ENCODE data around the gene ERICH2.

Gene ERICH2

DNA sequence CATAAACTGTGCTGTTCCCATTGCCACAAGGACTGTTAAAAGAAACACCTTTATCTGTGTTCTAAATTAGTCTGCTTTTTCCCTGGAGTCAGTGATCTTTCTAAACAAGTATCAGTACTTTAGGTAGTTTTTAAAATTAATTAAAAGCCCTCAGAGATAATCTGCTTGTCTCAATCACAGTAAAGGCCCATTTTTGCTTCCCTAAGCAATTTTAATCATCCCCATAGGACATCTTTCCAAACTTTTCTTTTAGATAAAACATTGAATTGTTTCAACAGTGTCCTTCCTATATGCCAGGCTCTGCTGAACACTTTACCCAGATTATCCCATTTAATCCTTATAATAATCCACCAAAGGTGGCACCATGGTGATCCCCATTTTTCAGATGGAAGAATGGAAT is 3.9 kb downstream of the ERICH2 start:
- TF ChIP-seq EZH2 (optimal IDR thresholded peaks at IDR 0.05; ENCODE audit: low read depth, low read length) (no peak), EZH2phosphoT487 (IDR thresholded peaks at IDR 0.05; ENCODE audit: low read length) (no peak)
- TF ChIP-seq, protein P1, sequence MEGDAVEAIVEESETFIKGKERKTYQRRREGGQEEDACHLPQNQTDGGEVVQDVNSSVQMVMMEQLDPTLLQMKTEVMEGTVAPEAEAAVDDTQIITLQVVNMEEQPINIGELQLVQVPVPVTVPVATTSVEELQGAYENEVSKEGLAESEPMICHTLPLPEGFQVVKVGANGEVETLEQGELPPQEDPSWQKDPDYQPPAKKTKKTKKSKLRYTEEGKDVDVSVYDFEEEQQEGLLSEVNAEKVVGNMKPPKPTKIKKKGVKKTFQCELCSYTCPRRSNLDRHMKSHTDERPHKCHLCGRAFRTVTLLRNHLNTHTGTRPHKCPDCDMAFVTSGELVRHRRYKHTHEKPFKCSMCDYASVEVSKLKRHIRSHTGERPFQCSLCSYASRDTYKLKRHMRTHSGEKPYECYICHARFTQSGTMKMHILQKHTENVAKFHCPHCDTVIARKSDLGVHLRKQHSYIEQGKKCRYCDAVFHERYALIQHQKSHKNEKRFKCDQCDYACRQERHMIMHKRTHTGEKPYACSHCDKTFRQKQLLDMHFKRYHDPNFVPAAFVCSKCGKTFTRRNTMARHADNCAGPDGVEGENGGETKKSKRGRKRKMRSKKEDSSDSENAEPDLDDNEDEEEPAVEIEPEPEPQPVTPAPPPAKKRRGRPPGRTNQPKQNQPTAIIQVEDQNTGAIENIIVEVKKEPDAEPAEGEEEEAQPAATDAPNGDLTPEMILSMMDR (IDR thresholded peaks at IDR 0.05; ENCODE audit: low read length): no peak
- Histone ChIP-seq H3K9me3 (replicated peaks; ENCODE audit: insufficient read depth, low read length) (no peaks in the 10 kb centered on the region), H3K36me3 (replicated peaks; ENCODE audit: insufficient read depth, low read length) (no peaks in the 10 kb centered on the region), H3K4me2 (ENCODE audit: low read depth, low read length) (no peak overlapping the region), H2AFZ (ENCODE audit: low read length) (no peak overlapping the region), H3K27me3 (replicated peaks; ENCODE audit: insufficient read depth, low read length) (peaks cover 11% of the 10 kb centered on the region), H3K4me1 (ENCODE audit: low read length) (peaks cover 6% of the 10 kb centered on the region; the same call in 1 of the 2 replicates), H3K4me3 (ENCODE audit: low read length) (no peak overlapping the region), H3K79me2 (ENCODE audit: low read length) (no peaks in the 10 kb centered on the region), H4K20me1 (ENCODE audit: insufficient read depth, low read length) (no peaks in the 10 kb centered on the region), H3F3A (ENCODE audit: insufficient read depth, low read length) (no peaks in the 10 kb centered on the region), H3K9me2 (replicated peaks; ENCODE audit: insufficient read depth, low read length) (no peaks in the 10 kb centered on the region), H3K27ac (ENCODE audit: low read length) (no peak overlapping the region), H3K9ac (ENCODE audit: low read length) (no peak overlapping the region)
- no peak for DNase-seq

DNA sequence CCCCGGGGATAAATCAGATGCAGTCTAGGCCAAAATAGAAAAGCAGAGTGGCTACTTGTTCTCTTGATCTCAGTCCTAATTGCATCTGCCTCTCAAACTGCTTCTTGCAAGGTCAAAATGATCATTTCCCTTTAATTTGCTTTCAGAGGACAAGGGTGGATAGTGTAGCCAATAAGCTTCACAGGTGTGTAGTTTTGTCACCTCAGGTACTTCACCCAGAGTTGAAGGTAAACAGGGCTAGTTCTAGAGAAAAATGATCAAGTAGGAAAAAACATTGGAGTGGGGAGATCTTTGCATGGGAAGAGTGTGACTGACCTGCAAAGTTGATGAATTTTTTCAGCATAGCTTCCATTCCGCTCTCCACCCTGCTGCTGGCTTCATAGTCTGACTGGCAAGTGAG is 8.7 kb downstream of the ERICH2 start:
- no peaks in the 10 kb centered on the region for H3K27me3 ChIP-seq (replicated peaks; ENCODE audit: insufficient read depth, low read length)
- TF ChIP-seq, protein P1 (IDR thresholded peaks at IDR 0.05; ENCODE audit: low read length): no peak
- TF ChIP-seq EZH2phosphoT487 (IDR thresholded peaks at IDR 0.05; ENCODE audit: low read length) (no peak), EZH2 (optimal IDR thresholded peaks at IDR 0.05; ENCODE audit: low read depth, low read length) (no peak)
- no peak overlapping the region for H3K4me2 ChIP-seq (ENCODE audit: low read depth, low read length)
- no peak for DNase-seq
- no peak overlapping the region for H3K9ac ChIP-seq (ENCODE audit: low read length)
- no peaks in the 10 kb centered on the region for H4K20me1 ChIP-seq (ENCODE audit: insufficient read depth, low read length)
- H3K79me2 ChIP-seq (ENCODE audit: low read length): no peaks in the 10 kb centered on the region
- no peaks in the 10 kb centered on the region for H3K36me3 ChIP-seq (replicated peaks; ENCODE audit: insufficient read depth, low read length)
- no peak overlapping the region for H3K27ac ChIP-seq (ENCODE audit: low read length)
- no peaks in the 10 kb centered on the region for H3F3A ChIP-seq (ENCODE audit: insufficient read depth, low read length)
- H3K4me3 ChIP-seq (ENCODE audit: low read length): no peak overlapping the region
- H3K9me2 ChIP-seq (replicated peaks; ENCODE audit: insufficient read depth, low read length): no peaks in the 10 kb centered on the region
- H3K4me1 ChIP-seq (ENCODE audit: low read length): peaks cover 11% of the 10 kb centered on the region; the same call in 1 of the 2 replicates
- H2AFZ ChIP-seq (ENCODE audit: low read length): no peak overlapping the region
- no peaks in the 10 kb centered on the region for H3K9me3 ChIP-seq (replicated peaks; ENCODE audit: insufficient read depth, low read length)

DNA sequence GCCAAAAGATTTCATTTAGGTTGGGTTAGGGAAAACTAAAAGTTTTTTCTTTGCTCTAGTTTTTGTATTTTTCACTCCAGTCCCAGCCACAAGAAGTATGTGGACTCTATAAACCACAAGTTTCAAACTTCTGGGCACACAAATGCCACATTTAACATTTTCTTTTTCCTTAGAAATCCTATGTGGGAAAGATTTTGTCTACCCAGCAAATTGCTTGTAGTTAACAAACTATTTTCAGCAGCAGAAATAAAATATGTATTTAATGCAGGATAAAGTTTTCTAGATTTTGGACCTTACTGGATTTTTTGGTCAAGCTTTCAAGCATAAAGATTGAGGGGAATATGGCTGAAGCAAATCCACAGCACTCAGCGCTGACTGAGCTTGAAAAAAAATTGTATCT is 9.1 kb downstream of the ERICH2 start:
- Histone ChIP-seq H3F3A (ENCODE audit: insufficient read depth, low read length) (no peaks in the 10 kb centered on the region), H3K4me2 (ENCODE audit: low read depth, low read length) (no peak overlapping the region), H3K9ac (ENCODE audit: low read length) (no peak overlapping the region), H3K27me3 (replicated peaks; ENCODE audit: insufficient read depth, low read length) (no peaks in the 10 kb centered on the region), H3K9me2 (replicated peaks; ENCODE audit: insufficient read depth, low read length) (no peaks in the 10 kb centered on the region), H4K20me1 (ENCODE audit: insufficient read depth, low read length) (no peaks in the 10 kb centered on the region), H3K4me3 (ENCODE audit: low read length) (no peak overlapping the region), H3K4me1 (ENCODE audit: low read length) (peaks cover 11% of the 10 kb centered on the region; the same call in 1 of the 2 replicates), H2AFZ (ENCODE audit: low read length) (no peak overlapping the region), H3K36me3 (replicated peaks; ENCODE audit: insufficient read depth, low read length) (no peaks in the 10 kb centered on the region), H3K79me2 (ENCODE audit: low read length) (no peaks in the 10 kb centered on the region), H3K27ac (ENCODE audit: low read length) (no peak overlapping the region), H3K9me3 (replicated peaks; ENCODE audit: insufficient read depth, low read length) (no peaks in the 10 kb centered on the region)
- TF ChIP-seq, protein P1 (IDR thresholded peaks at IDR 0.05; ENCODE audit: low read length): no peak
- TF ChIP-seq EZH2 (optimal IDR thresholded peaks at IDR 0.05; ENCODE audit: low read depth, low read length) (no peak), EZH2phosphoT487 (IDR thresholded peaks at IDR 0.05; ENCODE audit: low read length) (no peak)
- DNase-seq: no peak
